ENCODE results near the gene DNER.
"Not testable (repeated sequence)": the region's sequence is repeated elsewhere in the genome, so short reads cannot be mapped to it uniquely, and the experiment has no call there.

Gene DNER

GRCh38 chr2:229748950-229749349, 34.6 kb upstream of the DNER start:
- TF ChIP-seq, protein P1, sequence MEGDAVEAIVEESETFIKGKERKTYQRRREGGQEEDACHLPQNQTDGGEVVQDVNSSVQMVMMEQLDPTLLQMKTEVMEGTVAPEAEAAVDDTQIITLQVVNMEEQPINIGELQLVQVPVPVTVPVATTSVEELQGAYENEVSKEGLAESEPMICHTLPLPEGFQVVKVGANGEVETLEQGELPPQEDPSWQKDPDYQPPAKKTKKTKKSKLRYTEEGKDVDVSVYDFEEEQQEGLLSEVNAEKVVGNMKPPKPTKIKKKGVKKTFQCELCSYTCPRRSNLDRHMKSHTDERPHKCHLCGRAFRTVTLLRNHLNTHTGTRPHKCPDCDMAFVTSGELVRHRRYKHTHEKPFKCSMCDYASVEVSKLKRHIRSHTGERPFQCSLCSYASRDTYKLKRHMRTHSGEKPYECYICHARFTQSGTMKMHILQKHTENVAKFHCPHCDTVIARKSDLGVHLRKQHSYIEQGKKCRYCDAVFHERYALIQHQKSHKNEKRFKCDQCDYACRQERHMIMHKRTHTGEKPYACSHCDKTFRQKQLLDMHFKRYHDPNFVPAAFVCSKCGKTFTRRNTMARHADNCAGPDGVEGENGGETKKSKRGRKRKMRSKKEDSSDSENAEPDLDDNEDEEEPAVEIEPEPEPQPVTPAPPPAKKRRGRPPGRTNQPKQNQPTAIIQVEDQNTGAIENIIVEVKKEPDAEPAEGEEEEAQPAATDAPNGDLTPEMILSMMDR (IDR thresholded peaks at IDR 0.05; ENCODE audit: insufficient read depth, low read length, poor library complexity, severe bottlenecking) = no peak
- H3K4me3 ChIP-seq (replicated peaks; ENCODE audit: low read depth, low read length) = no peak overlapping the region
- H3K36me3 ChIP-seq (ENCODE audit: control insufficient read depth, insufficient read depth, low read length) = no peaks in the 10 kb centered on the region
- no peak for DNase-seq (ENCODE audit: extremely low read depth, insufficient read length)
- H3K27me3 ChIP-seq (replicated peaks; ENCODE audit: control insufficient read depth, insufficient read depth, low read length) = no peaks in the 10 kb centered on the region

GRCh38 chr2:229742691-229743090, 28.3 kb upstream of the DNER start:
- H3K4me3 ChIP-seq (replicated peaks; ENCODE audit: low read depth, low read length); DNase-seq (ENCODE audit: extremely low read depth, insufficient read length): not testable (repeated sequence)

GRCh38 chr2:229740279-229740678, 25.9 kb upstream of the DNER start:
- no peaks in the 10 kb centered on the region for H3K27me3 ChIP-seq (replicated peaks; ENCODE audit: control insufficient read depth, insufficient read depth, low read length)

More at GRCh38 chr2:229742691-229743090, 28.3 kb upstream of the DNER start:
- H3K36me3 ChIP-seq (ENCODE audit: control insufficient read depth, insufficient read depth, low read length); H3K27me3 ChIP-seq (replicated peaks; ENCODE audit: control insufficient read depth, insufficient read depth, low read length): not testable (repeated sequence)

DNA sequence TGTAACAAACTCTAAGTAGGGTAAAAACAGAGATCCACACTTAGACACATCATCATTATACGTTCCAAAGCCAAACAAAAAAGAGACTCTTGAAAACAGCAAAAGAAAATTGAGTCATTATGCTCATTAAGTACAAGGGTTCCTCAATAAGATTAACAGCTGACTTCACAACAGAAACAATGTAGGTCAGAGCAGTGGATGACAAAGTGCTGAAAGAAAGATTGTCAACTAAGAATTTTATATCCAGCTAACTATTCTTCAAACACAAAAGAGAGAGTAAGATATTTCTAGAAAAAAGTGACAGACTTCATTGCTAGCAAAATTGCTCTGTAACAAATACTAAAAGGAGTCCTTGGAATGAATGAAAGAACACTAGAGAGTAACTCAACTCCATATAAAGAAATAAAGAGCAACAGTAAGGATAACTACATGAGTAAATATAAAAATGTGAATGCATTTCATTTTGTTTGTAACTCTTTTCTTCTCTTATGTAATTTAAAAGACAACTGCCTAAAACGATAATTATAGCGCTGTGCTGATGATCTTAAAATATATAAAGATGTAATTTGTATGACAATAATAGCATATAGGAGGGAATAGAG, 23.8 kb upstream of the DNER start:
- Histone ChIP-seq H3K4me3 (replicated peaks; ENCODE audit: low read depth, low read length) (no peak overlapping the region), H3K36me3 (ENCODE audit: control insufficient read depth, insufficient read depth, low read length) (no peaks in the 10 kb centered on the region), H3K27me3 (replicated peaks; ENCODE audit: control insufficient read depth, insufficient read depth, low read length) (peaks cover 1% of the 10 kb centered on the region)
- TF ChIP-seq, protein P1 (IDR thresholded peaks at IDR 0.05; ENCODE audit: insufficient read depth, low read length, poor library complexity, severe bottlenecking) = no peak
- no peak for DNase-seq (ENCODE audit: extremely low read depth, insufficient read length)

More at GRCh38 chr2:229740279-229740678, 25.9 kb upstream of the DNER start:
- no peak for DNase-seq (ENCODE audit: extremely low read depth, insufficient read length)
- TF ChIP-seq, protein P1 (IDR thresholded peaks at IDR 0.05; ENCODE audit: insufficient read depth, low read length, poor library complexity, severe bottlenecking) = no peak
- no peaks in the 10 kb centered on the region for H3K36me3 ChIP-seq (ENCODE audit: control insufficient read depth, insufficient read depth, low read length)
- H3K4me3 ChIP-seq (replicated peaks; ENCODE audit: low read depth, low read length) = no peak overlapping the region

- Histone ChIP-seq H3K4me3 (replicated peaks; ENCODE audit: low read depth, low read length) (no peak overlapping the region), H3K36me3 (ENCODE audit: control insufficient read depth, insufficient read depth, low read length) (no peaks in the 10 kb centered on the region), H3K27me3 (replicated peaks; ENCODE audit: control insufficient read depth, insufficient read depth, low read length) (peaks cover 1% of the 10 kb centered on the region)
- DNase-seq (ENCODE audit: extremely low read depth, insufficient read length) = no peak
- TF ChIP-seq, protein P1 (IDR thresholded peaks at IDR 0.05; ENCODE audit: insufficient read depth, low read length, poor library complexity, severe bottlenecking) = no peak
Measured at GRCh38 chr2:229734410-229734809, 20.1 kb upstream of the DNER start.

DNA sequence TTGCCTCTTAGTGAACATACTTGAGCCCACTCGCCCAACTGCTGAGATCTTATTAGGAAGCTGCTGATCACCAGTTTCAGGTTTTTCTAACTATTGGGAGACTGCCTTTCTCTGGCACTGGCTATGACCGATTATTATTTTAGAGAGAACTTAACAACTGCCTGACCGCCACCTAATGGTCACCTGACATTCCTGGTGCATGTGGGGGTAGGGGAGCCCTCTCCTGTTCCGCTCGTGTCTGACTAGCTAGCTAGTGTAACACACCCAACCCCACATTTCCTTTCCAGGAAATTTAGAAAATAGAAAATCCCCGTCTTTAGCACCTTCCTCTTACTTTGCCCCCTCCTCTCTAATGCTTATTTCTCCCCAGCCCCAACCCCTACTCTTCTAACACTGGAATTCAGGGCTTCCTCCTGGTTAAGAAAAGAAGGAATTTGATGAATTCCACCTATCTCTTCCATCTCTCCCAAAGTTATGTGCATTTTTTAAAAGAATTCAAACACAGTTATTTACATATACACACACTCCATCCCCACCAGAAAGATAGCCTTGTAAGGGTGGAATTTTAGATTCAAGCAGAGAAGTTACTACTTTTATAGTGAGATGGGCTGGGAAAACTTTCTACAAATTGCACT, 19.4 kb upstream of the DNER start:
- DNase-seq (ENCODE audit: extremely low read depth, insufficient read length) = no peak
- TF ChIP-seq, protein P1 (IDR thresholded peaks at IDR 0.05; ENCODE audit: insufficient read depth, low read length, poor library complexity, severe bottlenecking) = no peak
- Histone ChIP-seq H3K27me3 (replicated peaks; ENCODE audit: control insufficient read depth, insufficient read depth, low read length) (peaks cover 1% of the 10 kb centered on the region), H3K36me3 (ENCODE audit: control insufficient read depth, insufficient read depth, low read length) (no peaks in the 10 kb centered on the region), H3K4me3 (replicated peaks; ENCODE audit: low read depth, low read length) (no peak overlapping the region)

Data from GM06990 (cell line).